Mesangial cell (primary cell): ENCODE measurements around the gene OR1L8. TPM values are rescaled to one million over a fixed set of nuclear protein-coding genes. Genes with fewer than 3 reads are reported as not detected.

ENCODE experiments used
- total RNA-seq: library from RNA; depleted of rRNA; stranded (reverse); fragments of >200 nt; gene quantifications from 2 replicates; pipeline ENCODE4 v1.2.3, GENCODE V29; 2015

OR1L8 gene
- not detected in 2 replicates for total RNA-seq

GRCh38 chr9:122583284-122583683, at the start of gene OR1L8:
TSS of gene OR1L8 (minus strand) at chr9:122583384. CDS start at chr9:122568477, 14,907 bp downstream.

GRCh38 chr9:122614362-122614761, 31.2 kb upstream of the OR1L8 start, which contains the start of gene OR1Q1:
TSS of gene OR1Q1 (plus strand) at chr9:122614738. CDS start at chr9:122614738, 0 bp downstream.

DNA sequence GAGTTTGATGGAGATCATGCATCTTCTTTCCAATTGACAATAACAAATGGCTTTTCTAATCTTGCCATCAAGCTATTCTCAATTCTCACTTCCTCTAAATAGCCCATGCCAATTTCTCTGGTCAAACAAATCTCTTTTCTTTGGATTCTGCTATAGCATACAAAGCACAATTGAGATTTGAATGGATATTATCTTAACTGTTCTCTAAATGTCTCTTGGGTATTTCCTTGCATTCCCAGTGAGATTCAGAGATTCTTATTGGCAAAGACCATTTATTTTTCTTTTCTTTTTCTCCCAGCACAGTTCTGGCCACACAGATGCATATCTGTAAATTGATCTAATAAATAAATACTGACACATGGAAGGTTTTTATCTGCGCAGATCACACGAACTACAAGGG, 30.4 kb downstream of the OR1L8 start, which contains the start of gene OR1N2:
Gene OR1N2, plus strand, starts transcription at position 301 of the 400 bp plus-strand sequence. CDS start 100 bp downstream, outside the sequence.

GRCh38 chr9:122527193-122527592, 56.0 kb downstream of the OR1L8 start, which contains the start of gene OR1N1:
TSS of gene OR1N1 (minus strand) at chr9:122527293. CDS start at chr9:122527293, 0 bp downstream.

DNA sequence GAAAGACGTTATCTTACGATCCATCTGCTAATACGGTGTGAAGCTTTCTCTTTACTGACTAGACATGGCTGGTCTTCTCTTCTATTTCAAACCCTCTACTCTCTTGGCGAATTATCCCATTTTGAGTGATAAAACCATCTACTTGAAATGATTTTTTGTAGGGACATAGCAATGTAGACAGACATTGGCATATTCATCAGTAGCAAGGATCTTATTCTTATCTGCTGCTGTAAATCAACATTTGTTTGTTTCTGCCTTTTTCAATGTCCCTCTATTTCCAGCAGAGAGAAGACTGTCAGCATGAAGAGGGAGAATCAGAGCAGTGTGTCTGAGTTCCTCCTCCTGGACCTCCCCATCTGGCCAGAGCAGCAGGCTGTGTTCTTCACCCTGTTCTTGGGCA, 64.3 kb downstream of the OR1L8 start, which contains the start of gene OR1J4:
Gene OR1J4, plus strand, starts transcription at position 301 of the 400 bp plus-strand sequence. Its CDS starts 0 bp downstream, at position 301.

Other genes starting within 250 kb of the OR1L8 start
- 0.16 and 1.4 TPM in 2 replicates for gene PTGS1, start 212.4 kb downstream of the OR1L8 start, total RNA-seq
- not detected in 2 replicates for gene OR1J1, start 105.5 kb downstream of the OR1L8 start, total RNA-seq
- gene OR1J2, start 72.6 kb downstream of the OR1L8 start, total RNA-seq: not detected in 2 replicates
- gene OR1J4, start 64.2 kb downstream of the OR1L8 start, total RNA-seq: not detected in 2 replicates
- not detected in 2 replicates for gene OR1N1, start 56.1 kb downstream of the OR1L8 start, total RNA-seq
- not detected in 2 replicates for gene OR1N2, start 30.3 kb downstream of the OR1L8 start, total RNA-seq
- not detected in 2 replicates for gene OR1Q1, start 31.4 kb upstream of the OR1L8 start, total RNA-seq
- gene OR1B1, start 74.2 kb upstream of the OR1L8 start, total RNA-seq: not detected in 2 replicates
- not detected in 2 replicates for gene OR1L1, start 78.3 kb upstream of the OR1L8 start, total RNA-seq
- not detected in 2 replicates for gene OR1L3, start 91.7 kb upstream of the OR1L8 start, total RNA-seq
- not detected in 2 replicates for gene OR1L4, start 140.6 kb upstream of the OR1L8 start, total RNA-seq
- gene OR1L6, start 158.9 kb upstream of the OR1L8 start, total RNA-seq: not detected in 2 replicates
- gene OR5C1, start 205.5 kb upstream of the OR1L8 start, total RNA-seq: not detected in 2 replicates
- not detected in 2 replicates for gene OR1K1, start 216.7 kb upstream of the OR1L8 start, total RNA-seq
- gene PDCL, start 245.2 kb upstream of the OR1L8 start, total RNA-seq: 10.0 and 10.1 TPM in 2 replicates